ENCODE data around the gene RBM28.

DNA sequence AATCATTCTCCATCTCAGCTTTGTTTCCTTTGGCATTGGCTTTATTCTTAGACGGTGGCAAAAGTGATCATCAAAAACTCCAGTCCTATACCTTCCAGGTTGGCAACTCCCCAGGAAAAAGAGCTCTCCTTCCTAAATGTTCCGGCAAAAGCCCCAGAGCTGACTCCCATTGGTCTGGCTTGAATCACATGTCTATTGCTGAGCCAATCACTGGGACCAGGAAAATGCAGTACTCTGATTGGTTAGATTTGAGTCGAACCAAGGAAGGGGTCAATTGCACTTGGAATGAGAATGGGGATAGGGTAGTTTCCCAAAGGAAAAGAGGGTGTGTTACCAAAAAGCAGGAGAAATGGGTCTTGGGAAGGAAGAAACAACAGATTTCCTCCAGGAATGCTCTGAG, 80.3 kb downstream of the RBM28 start:
- TF ChIP-seq GATA3 (IDR thresholded peaks at IDR 0.05; ENCODE audit: low read depth, low read length) (no peak), GATA2 (IDR thresholded peaks at IDR 0.05; ENCODE audit: low read depth, low read length) (no peak)

All from SH-SY5Y (cell line).